Hippocampal formation (tissue), 2 donors: ENCODE measurements around the gene MYH9.
"Not testable (repeated sequence)": the region's sequence is repeated elsewhere in the genome, so short reads cannot be mapped to it uniquely, and the experiment has no call there.

Experiments
- DNase-seq, 2 donors: peaks; one replicate each; lab custom pipeline; 2025; lab: John Stamatoyannopoulos, UW

MYH9 gene

GRCh38 chr22:36292823-36293530 is 94.8 kb downstream of the MYH9 start:
- no peak for DNase-seq

GRCh38 chr22:36291831-36292740 is 95.7 kb downstream of the MYH9 start:
- no peak for DNase-seq

GRCh38 chr22:36290391-36291075 is 97.2 kb downstream of the MYH9 start:
- DNase-seq = not testable (repeated sequence)

- not testable (repeated sequence) for DNase-seq
These were observed 97.8 kb downstream of the MYH9 start for GRCh38 chr22:36289948-36290371.

GRCh38 chr22:36289406-36289870 is 98.3 kb downstream of the MYH9 start:
- no peak for DNase-seq

- no peak for DNase-seq
These were observed 99.0 kb downstream of the MYH9 start for GRCh38 chr22:36288571-36289405.

- DNase-seq = no peak
These were observed 99.8 kb downstream of the MYH9 start for GRCh38 chr22:36287881-36288515.

- peak; percentile 52 to 54 for DNase-seq
These were observed 101.4 kb downstream of the MYH9 start for GRCh38 chr22:36286096-36286957.

GRCh38 chr22:36285545-36285944 is 102.2 kb downstream of the MYH9 start:
- no peak for DNase-seq

- DNase-seq = no peak
These were observed 102.8 kb downstream of the MYH9 start for GRCh38 chr22:36285017-36285416.

- DNase-seq = no peak
These were observed 103.6 kb downstream of the MYH9 start for GRCh38 chr22:36284171-36284571.

- no peak for DNase-seq
These were observed 105.4 kb downstream of the MYH9 start for GRCh38 chr22:36282328-36282831.

GRCh38 chr22:36281781-36282327 is 105.9 kb downstream of the MYH9 start:
- no peak for DNase-seq

GRCh38 chr22:36280379-36280778 is 107.4 kb downstream of the MYH9 start:
- DNase-seq = no peak

- DNase-seq = no peak
These were observed 108.5 kb downstream of the MYH9 start for GRCh38 chr22:36279219-36279666.

- peak; percentile 34 to 48 for DNase-seq
These were observed 110.1 kb downstream of the MYH9 start for GRCh38 chr22:36277482-36278291.

GRCh38 chr22:36274531-36274930 is 113.2 kb downstream of the MYH9 start:
- no peak for DNase-seq

GRCh38 chr22:36271951-36272350 is 115.8 kb downstream of the MYH9 start:
- DNase-seq = not testable (repeated sequence)
